HAP-1 (cell line): ENCODE results near the gene DISC1.

Experiments used
- DNase-seq, 2 experiments: peaks; one replicate each; pipeline ENCODE4 v3.0.0-alpha.2; 2016 to 2020; ENCODE audit warnings: low spot score in 2 of 2
- H3K27me3 ChIP-seq: fragments of 250-450 bp; sonication (Bioruptor Pico); 2 replicates; pipeline ENCODE4 v1.5.1; 2020; ENCODE audit warnings: low read depth, mild to moderate bottlenecking, moderate library complexity
- H3K36me3 ChIP-seq: fragments of 250-450 bp; sonication (Bioruptor Pico); replicated peaks from 2 replicates; pipeline ENCODE4 v1.5.1; 2020; ENCODE audit warnings: mild to moderate bottlenecking
- H3K4me1 ChIP-seq: fragments of 250-450 bp; sonication (Bioruptor Pico); 2 replicates; pipeline ENCODE4 v1.5.1; 2020; ENCODE audit warnings: mild to moderate bottlenecking
- H3K4me3 ChIP-seq: fragments of 250-450 bp; sonication (Bioruptor Pico); 2 replicates; pipeline ENCODE4 v1.5.1; 2020; ENCODE audit warnings: mild to moderate bottlenecking, moderate library complexity
- H3K9me3 ChIP-seq: fragments of 250-450 bp; sonication (Bioruptor Pico); 2 replicates; pipeline ENCODE4 v1.5.1; 2020; ENCODE audit warnings: mild to moderate bottlenecking, moderate library complexity
- in situ Hi-C: fragments of 300-500 bp; cut with MboI; formaldehyde crosslinking; loops from 3 replicates; pipeline ENCODE4 v1.14.3; 2020; ENCODE audit warnings: low sequenced_read_pairs, inconsistent platforms, mixed read lengths

DISC1 gene

GRCh38 chr1:231972111-231972445 lies 345.5 kb downstream of the DISC1 start:
- Histone ChIP-seq H3K4me1 (peaks cover 12% of the 10 kb centered on the region), H3K36me3 (no peaks in the 10 kb centered on the region), H3K27me3 (no peaks in the 10 kb centered on the region), H3K4me3 (no peak overlapping the region), H3K9me3 (no peaks in the 10 kb centered on the region)
- no peak for DNase-seq
- in situ Hi-C loops = no loop called here

GRCh38 chr1:231973830-231974229 lies 347.2 kb downstream of the DISC1 start:
- H3K27me3 ChIP-seq = no peaks in the 10 kb centered on the region
- peaks cover 12% of the 10 kb centered on the region for H3K4me1 ChIP-seq
- H3K4me3 ChIP-seq = no peak overlapping the region
- DNase-seq = no peak
- in situ Hi-C loops = no loop called here
- no peaks in the 10 kb centered on the region for H3K9me3 ChIP-seq
- no peaks in the 10 kb centered on the region for H3K36me3 ChIP-seq

- H3K4me1 ChIP-seq = peaks cover 12% of the 10 kb centered on the region
- no peak overlapping the region for H3K4me3 ChIP-seq
- H3K27me3 ChIP-seq = no peaks in the 10 kb centered on the region
- H3K36me3 ChIP-seq = no peaks in the 10 kb centered on the region
- no peaks in the 10 kb centered on the region for H3K9me3 ChIP-seq
- DNase-seq = no peak
- in situ Hi-C loops = no loop called here
Observed at GRCh38 chr1:231976231-231976630, 349.6 kb downstream of the DISC1 start.

- Histone ChIP-seq H3K9me3 (no peaks in the 10 kb centered on the region), H3K27me3 (no peaks in the 10 kb centered on the region), H3K36me3 (no peaks in the 10 kb centered on the region), H3K4me1 (no peaks in the 10 kb centered on the region), H3K4me3 (no peak overlapping the region)
- in situ Hi-C loops = no loop called here
- no peak for DNase-seq
Observed at GRCh38 chr1:231981675-231982074, 355.1 kb downstream of the DISC1 start.

- no peak for DNase-seq
- no peaks in the 10 kb centered on the region for H3K27me3 ChIP-seq
- H3K36me3 ChIP-seq = no peaks in the 10 kb centered on the region
- H3K4me3 ChIP-seq = no peak overlapping the region
- in situ Hi-C loops = no loop called here
- H3K9me3 ChIP-seq = no peaks in the 10 kb centered on the region
- H3K4me1 ChIP-seq = no peaks in the 10 kb centered on the region
Observed at GRCh38 chr1:231982871-231983587, 356.4 kb downstream of the DISC1 start.

- H3K4me1 ChIP-seq = no peaks in the 10 kb centered on the region
- DNase-seq = no peak
Observed at GRCh38 chr1:231983588-231984193, 357.1 kb downstream of the DISC1 start.

GRCh38 chr1:231985296-231986023 lies 358.9 kb downstream of the DISC1 start:
- in situ Hi-C loops = no loop called here

More at GRCh38 chr1:231983588-231984193, 357.1 kb downstream of the DISC1 start:
- Histone ChIP-seq H3K9me3 (no peaks in the 10 kb centered on the region), H3K27me3 (no peaks in the 10 kb centered on the region), H3K4me3 (no peak overlapping the region), H3K36me3 (no peaks in the 10 kb centered on the region)
- in situ Hi-C loops = no loop called here

GRCh38 chr1:231986631-231987336 lies 360.2 kb downstream of the DISC1 start:
- Histone ChIP-seq H3K4me3 (no peak overlapping the region), H3K9me3 (no peaks in the 10 kb centered on the region), H3K36me3 (no peaks in the 10 kb centered on the region), H3K4me1 (no peaks in the 10 kb centered on the region), H3K27me3 (no peaks in the 10 kb centered on the region)
- in situ Hi-C loops = no loop called here
- DNase-seq = no peak

More at GRCh38 chr1:231985296-231986023, 358.9 kb downstream of the DISC1 start:
- H3K4me3 ChIP-seq = no peak overlapping the region
- no peaks in the 10 kb centered on the region for H3K4me1 ChIP-seq
- no peak for DNase-seq
- no peaks in the 10 kb centered on the region for H3K9me3 ChIP-seq
- no peaks in the 10 kb centered on the region for H3K36me3 ChIP-seq
- H3K27me3 ChIP-seq = no peaks in the 10 kb centered on the region

GRCh38 chr1:231990388-231990787 lies 363.8 kb downstream of the DISC1 start:
- H3K9me3 ChIP-seq = no peaks in the 10 kb centered on the region
- H3K4me3 ChIP-seq = no peak overlapping the region
- DNase-seq = no peak
- no peaks in the 10 kb centered on the region for H3K36me3 ChIP-seq
- in situ Hi-C loops = no loop called here
- H3K27me3 ChIP-seq = no peaks in the 10 kb centered on the region
- H3K4me1 ChIP-seq = no peaks in the 10 kb centered on the region

- Histone ChIP-seq H3K9me3 (no peaks in the 10 kb centered on the region), H3K4me1 (no peaks in the 10 kb centered on the region), H3K27me3 (no peaks in the 10 kb centered on the region), H3K36me3 (no peaks in the 10 kb centered on the region), H3K4me3 (no peak overlapping the region)
- in situ Hi-C loops = no loop called here
- no peak for DNase-seq
Observed at GRCh38 chr1:231991231-231991630, 364.6 kb downstream of the DISC1 start.

- H3K4me1 ChIP-seq = no peaks in the 10 kb centered on the region
- no peaks in the 10 kb centered on the region for H3K9me3 ChIP-seq
- H3K4me3 ChIP-seq = no peak overlapping the region
- DNase-seq = no peak
- no peaks in the 10 kb centered on the region for H3K27me3 ChIP-seq
- no peaks in the 10 kb centered on the region for H3K36me3 ChIP-seq
- in situ Hi-C loops = no loop called here
Observed at GRCh38 chr1:231993968-231994455, 367.4 kb downstream of the DISC1 start.

- H3K9me3 ChIP-seq = no peaks in the 10 kb centered on the region
- H3K27me3 ChIP-seq = no peaks in the 10 kb centered on the region
- H3K4me1 ChIP-seq = no peaks in the 10 kb centered on the region
- no peak for DNase-seq
- in situ Hi-C loops = no loop called here
- no peaks in the 10 kb centered on the region for H3K36me3 ChIP-seq
- H3K4me3 ChIP-seq = no peak overlapping the region
Observed at GRCh38 chr1:231998791-231999190, 372.2 kb downstream of the DISC1 start.

- no peaks in the 10 kb centered on the region for H3K27me3 ChIP-seq
- no peaks in the 10 kb centered on the region for H3K9me3 ChIP-seq
- H3K4me1 ChIP-seq = no peaks in the 10 kb centered on the region; the same call in 1 of the 2 replicates
- DNase-seq = no peak
- H3K4me3 ChIP-seq = no peak overlapping the region
- H3K36me3 ChIP-seq = no peaks in the 10 kb centered on the region
- in situ Hi-C loops = no loop called here
Observed at GRCh38 chr1:232005300-232005699, 378.7 kb downstream of the DISC1 start.
